Measurements from ENCODE around the gene MAP3K6.

DNA sequence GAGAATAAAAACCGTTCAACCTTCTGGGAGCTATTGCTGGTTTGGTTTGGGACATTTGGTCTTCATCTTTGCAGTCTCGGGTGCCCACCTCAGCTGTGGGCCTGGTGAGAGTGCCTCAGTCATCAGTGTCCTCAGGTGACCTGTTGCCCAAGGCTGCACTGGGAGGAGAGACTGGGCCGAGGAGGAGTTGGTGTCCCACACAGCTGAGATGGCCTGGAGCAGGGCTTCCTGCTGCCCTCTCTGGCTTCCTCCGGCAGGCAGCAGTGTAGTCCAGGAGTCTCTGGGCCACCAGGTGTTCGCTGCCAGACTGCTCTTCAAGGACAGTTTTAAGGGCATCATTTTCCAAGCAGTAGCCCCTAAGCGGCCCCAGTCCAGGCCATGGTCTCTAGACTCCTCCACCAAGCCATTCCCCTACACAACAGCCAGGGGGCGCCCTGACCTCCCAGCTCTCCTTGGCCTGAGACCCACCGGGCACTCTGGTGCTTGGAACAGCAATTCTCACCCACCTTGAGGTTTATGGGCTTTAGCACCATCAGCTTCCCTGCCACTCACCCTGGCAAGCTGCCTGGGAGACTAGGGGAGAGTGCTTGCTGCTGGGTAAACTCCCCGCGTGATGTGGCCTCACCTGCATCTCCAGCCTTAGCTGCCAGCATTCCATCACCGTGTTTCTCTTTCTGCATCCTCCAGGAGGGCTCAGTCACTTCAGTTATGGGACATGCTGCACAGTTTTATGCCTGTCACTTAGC, 34.1 kb downstream of the MAP3K6 start:
- TF ChIP-seq, protein P1, sequence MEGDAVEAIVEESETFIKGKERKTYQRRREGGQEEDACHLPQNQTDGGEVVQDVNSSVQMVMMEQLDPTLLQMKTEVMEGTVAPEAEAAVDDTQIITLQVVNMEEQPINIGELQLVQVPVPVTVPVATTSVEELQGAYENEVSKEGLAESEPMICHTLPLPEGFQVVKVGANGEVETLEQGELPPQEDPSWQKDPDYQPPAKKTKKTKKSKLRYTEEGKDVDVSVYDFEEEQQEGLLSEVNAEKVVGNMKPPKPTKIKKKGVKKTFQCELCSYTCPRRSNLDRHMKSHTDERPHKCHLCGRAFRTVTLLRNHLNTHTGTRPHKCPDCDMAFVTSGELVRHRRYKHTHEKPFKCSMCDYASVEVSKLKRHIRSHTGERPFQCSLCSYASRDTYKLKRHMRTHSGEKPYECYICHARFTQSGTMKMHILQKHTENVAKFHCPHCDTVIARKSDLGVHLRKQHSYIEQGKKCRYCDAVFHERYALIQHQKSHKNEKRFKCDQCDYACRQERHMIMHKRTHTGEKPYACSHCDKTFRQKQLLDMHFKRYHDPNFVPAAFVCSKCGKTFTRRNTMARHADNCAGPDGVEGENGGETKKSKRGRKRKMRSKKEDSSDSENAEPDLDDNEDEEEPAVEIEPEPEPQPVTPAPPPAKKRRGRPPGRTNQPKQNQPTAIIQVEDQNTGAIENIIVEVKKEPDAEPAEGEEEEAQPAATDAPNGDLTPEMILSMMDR (IDR thresholded peaks at IDR 0.05) = peak; percentile 56 to 81 (median 79)
- no peak for TF ChIP-seq POLR2A (IDR thresholded peaks at IDR 0.05)
